ENCODE results near the gene CHMP1B. TPM values are rescaled to one million over a fixed set of nuclear protein-coding genes. Genes with fewer than 3 reads are reported as not detected.
A peak's percentile ranks its signal among the peaks of the same experiment; 100 is the strongest.

Gene CHMP1B
- total and polyA plus RNA-seq, 8 donors, result 9.5 to 22.0 (median 13.3) TPM

DNA sequence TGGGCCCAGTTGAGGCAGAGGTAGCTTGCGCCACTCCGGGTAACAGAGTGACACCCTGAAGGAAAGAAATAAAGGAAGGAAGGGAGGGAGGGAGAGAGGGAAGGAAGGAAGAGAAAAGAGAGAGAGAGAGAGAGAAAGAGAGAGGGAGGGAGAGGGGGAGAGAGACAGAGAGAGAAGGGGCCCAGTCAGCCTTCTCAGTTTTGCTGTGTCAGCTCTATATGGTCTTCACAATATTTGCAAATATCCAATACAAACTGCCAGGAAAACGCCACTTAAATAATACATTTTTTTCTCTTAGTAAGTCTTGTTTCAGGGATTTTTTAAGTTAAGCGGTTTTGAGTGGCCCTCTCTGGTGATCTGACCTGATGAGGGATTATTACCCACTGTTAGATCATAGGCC lies 5.6 kb upstream of the CHMP1B start:
- H3K27ac ChIP-seq, result no peak overlapping the region
- 78 to 83% methylated on average over 4 of the region's 4 CpGs for WGBS, 2 donors
- no peak overlapping the region for H3K4me3 ChIP-seq
- no peaks in the 10 kb centered on the region for H3K9me3 ChIP-seq
- TF ChIP-seq, protein P1, sequence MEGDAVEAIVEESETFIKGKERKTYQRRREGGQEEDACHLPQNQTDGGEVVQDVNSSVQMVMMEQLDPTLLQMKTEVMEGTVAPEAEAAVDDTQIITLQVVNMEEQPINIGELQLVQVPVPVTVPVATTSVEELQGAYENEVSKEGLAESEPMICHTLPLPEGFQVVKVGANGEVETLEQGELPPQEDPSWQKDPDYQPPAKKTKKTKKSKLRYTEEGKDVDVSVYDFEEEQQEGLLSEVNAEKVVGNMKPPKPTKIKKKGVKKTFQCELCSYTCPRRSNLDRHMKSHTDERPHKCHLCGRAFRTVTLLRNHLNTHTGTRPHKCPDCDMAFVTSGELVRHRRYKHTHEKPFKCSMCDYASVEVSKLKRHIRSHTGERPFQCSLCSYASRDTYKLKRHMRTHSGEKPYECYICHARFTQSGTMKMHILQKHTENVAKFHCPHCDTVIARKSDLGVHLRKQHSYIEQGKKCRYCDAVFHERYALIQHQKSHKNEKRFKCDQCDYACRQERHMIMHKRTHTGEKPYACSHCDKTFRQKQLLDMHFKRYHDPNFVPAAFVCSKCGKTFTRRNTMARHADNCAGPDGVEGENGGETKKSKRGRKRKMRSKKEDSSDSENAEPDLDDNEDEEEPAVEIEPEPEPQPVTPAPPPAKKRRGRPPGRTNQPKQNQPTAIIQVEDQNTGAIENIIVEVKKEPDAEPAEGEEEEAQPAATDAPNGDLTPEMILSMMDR (IDR thresholded peaks at IDR 0.05), result no peak
- no peaks in the 10 kb centered on the region for H3K27me3 ChIP-seq
- FAIRE-seq, result no peak
- no peaks in the 10 kb centered on the region for H3K4me1 ChIP-seq
- H3K36me3 ChIP-seq, result no peaks in the 10 kb centered on the region
- intact Hi-C loops (cut with DNase I), result no loop called here
- DNase-seq, result no peak
- no peak for ATAC-seq

DNA sequence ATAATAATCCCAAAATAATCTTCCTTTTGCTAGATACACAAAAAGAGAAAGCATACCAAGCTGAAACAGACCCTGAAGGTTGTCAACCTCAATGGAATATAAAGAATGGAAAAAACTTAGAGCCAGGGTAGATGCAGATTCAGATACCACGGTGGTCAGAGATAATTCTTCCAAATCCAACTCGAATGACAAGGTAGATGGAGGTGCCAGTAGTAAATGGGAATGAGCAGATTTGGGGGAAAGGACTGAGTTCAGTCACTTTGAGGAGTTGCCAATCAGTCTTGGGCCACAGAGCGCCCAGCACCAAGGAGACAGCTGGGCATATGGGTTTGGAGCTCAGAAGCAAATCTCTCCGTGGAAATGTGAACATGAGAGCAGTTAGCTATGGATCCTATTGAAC lies 3.4 kb upstream of the CHMP1B start:
- Histone ChIP-seq H3K4me3 (no peak overlapping the region), H3K4me1 (peaks cover 1 to 4% (median 4%) of the 10 kb centered on the region in 3 donors), H3K36me3 (no peaks in the 10 kb centered on the region), H3K9me3 (no peaks in the 10 kb centered on the region), H3K27me3 (no peaks in the 10 kb centered on the region), H3K27ac (no peak overlapping the region)
- ATAC-seq, result no peak
- DNase-seq, result no peak
- 56 to 63% methylated on average over 4 of the region's 4 CpGs for WGBS, 2 donors
- intact Hi-C loops (cut with DNase I), result no loop called here
- FAIRE-seq, result no peak
- TF ChIP-seq, protein P1 (IDR thresholded peaks at IDR 0.05), result no peak

- FAIRE-seq (no peak), DNase-seq (no peak), ATAC-seq (no peak)
- Histone ChIP-seq H3K4me3 (no peak overlapping the region), H3K27me3 (no peaks in the 10 kb centered on the region), H3K4me1 (peaks cover 13 to 16% (median 15%) of the 10 kb centered on the region in 3 donors), H3K27ac (no peak overlapping the region), H3K9me3 (no peaks in the 10 kb centered on the region), H3K36me3 (no peaks in the 10 kb centered on the region)
- TF ChIP-seq, protein P1 (IDR thresholded peaks at IDR 0.05), result no peak
- WGBS, 2 donors, result 76 to 89% methylated on average over 7 of the region's 7 CpGs
- intact Hi-C loops (cut with DNase I), result no loop called here
Observed at GRCh38 chr18:11849279-11849678, 1.9 kb upstream of the CHMP1B start.

GRCh38 chr18:11849841-11850634 lies 1.2 kb upstream of the CHMP1B start:
- H3K4me1 ChIP-seq, result peaks cover 13 to 16% (median 15%) of the 10 kb centered on the region in 3 donors
- H3K27ac ChIP-seq, result peak overlapping the region; percentile 80 to 88 (median 82)
- peak in 5 of 6 donors; percentile 39 to 71 (median 55) for DNase-seq
- TF ChIP-seq, protein P1 (IDR thresholded peaks at IDR 0.05), result no peak
- 3 to 8% methylated on average over 17 of the region's 17 CpGs for WGBS, 2 donors
- intact Hi-C loops (cut with DNase I), result no loop called here
- H3K4me3 ChIP-seq, result peak overlapping the region in 3 of 4 donors; percentile 62 to 82 (median 74)
- no peaks in the 10 kb centered on the region for H3K27me3 ChIP-seq
- FAIRE-seq, result no peak
- H3K36me3 ChIP-seq, result no peaks in the 10 kb centered on the region
- ATAC-seq, result peak; percentile 51 to 65 (median 60)
- H3K9me3 ChIP-seq, result no peaks in the 10 kb centered on the region

GRCh38 chr18:11850821-11851145 lies 430 bp upstream of the CHMP1B start:
- intact Hi-C loops (cut with DNase I), result no loop called here
- no peak for DNase-seq

More at GRCh38 chr18:11850821-11851145, 430 bp upstream of the CHMP1B start:
- Histone ChIP-seq H3K36me3 (no peaks in the 10 kb centered on the region), H3K4me1 (peaks cover 13 to 16% (median 15%) of the 10 kb centered on the region in 3 donors), H3K9me3 (no peaks in the 10 kb centered on the region), H3K4me3 (peak overlapping the region; percentile 62 to 82 (median 72)), H3K27me3 (no peaks in the 10 kb centered on the region), H3K27ac (peak overlapping the region; percentile 80 to 88 (median 82))
- FAIRE-seq (no peak), ATAC-seq (peak; percentile 54 to 62 (median 56))
- WGBS, 2 donors, result 0% methylated on average over 10 of the region's 10 CpGs
- TF ChIP-seq, protein P1 (IDR thresholded peaks at IDR 0.05), result no peak
